Adrenal gland (tissue), 5 donors: ENCODE measurements around the gene DIAPH3.

Experiments used
- CTCF ChIP-seq, 6 experiments: fragments of 450-650 bp in 4 of 6; fragments of 200-600 bp in 2 of 6; sonication (generic) in 1 of 6; IDR thresholded peaks; 1 replicate in 5 of 6; 2 replicates in 1 of 6; pipeline versions ENCODE4 v1.5.1 to v1.8.0; 2016 to 2021; ENCODE audit warnings: antibody characterized with exemption in 6 of 6, mild to moderate bottlenecking in 2 of 6, moderate library complexity in 1 of 6
- POLR2A ChIP-seq, 2 donors: fragments of 450-650 bp; IDR thresholded peaks; one replicate each; pipeline ENCODE4 v1.6.1; 2017; ENCODE audit warnings: antibody characterized with exemption in 2 of 2, mild to moderate bottlenecking in 2 of 2, moderate library complexity in 1 of 2
- donor health status: DM: no; HTN: no; CAD: no.

GRCh38 chr13:59874973-59875372, 288.8 kb downstream of the DIAPH3 start:
- TF ChIP-seq CTCF (IDR thresholded peaks at IDR 0.05) (no peak), POLR2A (IDR thresholded peaks at IDR 0.05) (no peak)
